Natural killer cell (primary cell): ENCODE measurements around the gene SLC30A9. TPM values are rescaled to one million over a fixed set of nuclear protein-coding genes. Genes with fewer than 3 reads are reported as not detected.

Experiments
- ATAC-seq, 3 donors: fragments of 150-1000 bp in 2 of 3; fragments of 200-7000 bp in 1 of 3; cut with Tn5 transposase; 1 replicate in 1 of 3; 2 replicates in 2 of 3; pipeline ENCODE4 v1.10.0; 2021; ENCODE audit warnings: mild to moderate bottlenecking in 2 of 3, moderate library complexity in 2 of 3
- DNase-seq, 2 donors: peaks; one replicate each; pipeline versions ENCODE4 v3.0.0 to v3.0.0-alpha.2; 2013 to 2021; ENCODE audit warnings: mixed read lengths in 1 of 2
- H3K27ac ChIP-seq: one replicate; pipeline ENCODE4 v1.5.1; 2013; ENCODE audit warnings: mild to moderate bottlenecking, low read length
- H3K27me3 ChIP-seq: one replicate; pipeline ENCODE4 v1.6.1; 2013; ENCODE audit warnings: low read length; ENCODE audit not compliant: control insufficient read depth, insufficient read depth
- H3K36me3 ChIP-seq: one replicate; pipeline ENCODE4 v1.6.1; 2013; ENCODE audit warnings: low read length; ENCODE audit not compliant: control insufficient read depth, insufficient read depth
- H3K4me1 ChIP-seq: one replicate; pipeline ENCODE4 v1.6.1; 2013; ENCODE audit warnings: low read length; ENCODE audit not compliant: control insufficient read depth, insufficient read depth
- H3K4me3 ChIP-seq: one replicate; pipeline ENCODE4 v1.5.1; 2013; ENCODE audit warnings: low read length
- H3K9me3 ChIP-seq: one replicate; pipeline ENCODE4 v1.6.1; 2013; ENCODE audit warnings: low read length; ENCODE audit not compliant: control insufficient read depth, insufficient read depth
- H3K27ac Mint-ChIP-seq, 2 donors: one replicate each; pipeline ENCODE4 v1.8.0; 2022; ENCODE audit warnings: mild to moderate bottlenecking in 2 of 2, mixed read lengths in 2 of 2, moderate library complexity in 1 of 2
- H3K27me3 Mint-ChIP-seq, 2 donors: one replicate each; pipeline ENCODE4 v1.8.0; 2022; ENCODE audit warnings: low read depth in 2 of 2, mixed read lengths in 2 of 2
- H3K36me3 Mint-ChIP-seq: one replicate; pipeline ENCODE4 v1.8.0; 2022; ENCODE audit warnings: mixed read lengths
- H3K4me1 Mint-ChIP-seq, 2 donors: one replicate each; pipeline ENCODE4 v1.8.0; 2022; ENCODE audit warnings: mixed read lengths in 2 of 2
- H3K4me3 Mint-ChIP-seq: one replicate; pipeline ENCODE4 v1.8.0; 2022; ENCODE audit warnings: mild to moderate bottlenecking, moderate library complexity, mixed read lengths
- H3K9me3 Mint-ChIP-seq, 2 donors: one replicate each; pipeline ENCODE4 v1.8.0; 2022; ENCODE audit warnings: mixed read lengths in 2 of 2
- CTCF ChIP-seq: fragments of 200-600 bp; IDR thresholded peaks from one replicate; pipeline ENCODE4 v1.8.0; 2022; ENCODE audit warnings: antibody characterized with exemption
- WGBS: methylation state at CpG from one replicate; pipeline ENCODE4 v1.1.7; 2013; ENCODE audit warnings: missing lambda C conversion rate; ENCODE audit not compliant: insufficient coverage; 5-methylcytosine and 5-hydroxymethylcytosine counted together
- intact Hi-C: fragments of 100-400 bp; cut with micrococcal nuclease; formaldehyde crosslinking; loops from one replicate; pipeline ENCODE4 v1.14.2; 2022
- total RNA-seq, 4 donors: library from RNA; stranded (reverse); fragments of 120-200 nt in 1 of 4; gene quantifications; one replicate each; pipeline versions ENCODE4 v1.2.3 to v1.2.4, GENCODE V29; 2013 to 2022

The SLC30A9 gene
- total RNA-seq, 3 donors from 2014 or later (not counting 1 experiment from before 2014, with no cell fraction given), result 22.2 to 23.1 (median 22.8) TPM

DNA sequence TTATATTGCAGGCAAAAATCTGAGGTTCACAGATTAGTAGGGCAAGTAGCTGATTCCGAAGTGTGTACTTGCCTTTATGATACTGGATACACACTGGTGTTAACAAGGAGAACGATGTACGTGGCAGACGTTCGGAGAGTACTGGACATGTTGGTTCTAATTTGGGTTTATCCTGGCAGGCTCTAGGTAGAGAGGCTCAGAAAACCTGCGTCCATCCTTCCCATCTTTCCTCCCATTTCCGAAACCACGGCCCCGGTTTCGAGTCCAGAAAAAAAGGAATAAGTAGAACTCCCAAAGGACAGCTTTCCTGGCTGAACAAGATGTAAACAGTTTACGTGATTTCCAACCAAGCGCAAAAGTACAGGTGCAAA, 351 bp upstream of the SLC30A9 start:
- H3K4me3 ChIP-seq, result peak overlapping the region; percentile 88
- 3% methylated on average over 12 of the region's 12 CpGs for WGBS

GRCh38 chr4:41991916-41992767, 1.8 kb downstream of the SLC30A9 start:
- Mint-ChIP-seq H3K27ac (no peak overlapping the region), H3K27me3 (no peaks in the 10 kb centered on the region), H3K4me3 (peak overlapping the region; percentile 98), H3K36me3 (no peaks in the 10 kb centered on the region), H3K4me1 (peaks cover 25% of the 10 kb centered on the region in 2 donors), H3K9me3 (no peaks in the 10 kb centered on the region)
- TF ChIP-seq CTCF, result no peak
- Histone ChIP-seq H3K4me1 (peaks cover 16% of the 10 kb centered on the region), H3K36me3 (no peaks in the 10 kb centered on the region), H3K9me3 (no peaks in the 10 kb centered on the region), H3K27ac (no peak overlapping the region), H3K27me3 (no peaks in the 10 kb centered on the region), H3K4me3 (no peak overlapping the region)
- DNase-seq (no peak), ATAC-seq (no peak)
- intact Hi-C loops, result loop anchor here (2.0 kb wide), 1 partner anchor 53 kb away; no protein-coding TSS in a partner anchor
- WGBS, result over 99% methylated on average over 9 of the region's 10 CpGs

More for the DNA sequence above, 351 bp upstream of the SLC30A9 start:
- Mint-ChIP-seq H3K4me1 (peaks cover 18 to 19% of the 10 kb centered on the region in 2 donors), H3K9me3 (no peaks in the 10 kb centered on the region), H3K4me3 (peak overlapping the region; percentile 98), H3K27ac (peak overlapping the region; percentile 97 to 98), H3K27me3 (peaks cover 0 to 5% of the 10 kb centered on the region in 2 donors), H3K36me3 (no peaks in the 10 kb centered on the region)
- H3K27ac ChIP-seq, result peak overlapping the region; percentile 86
- no peaks in the 10 kb centered on the region for H3K27me3 ChIP-seq
- ATAC-seq (peak in 2 of 3 donors; percentile 7 to 20), DNase-seq (no peak)
- H3K4me1 ChIP-seq, result peaks cover 16% of the 10 kb centered on the region
- intact Hi-C loops, result loop anchor here (2.0 kb wide), 1 partner anchor 51 kb away; no protein-coding TSS in a partner anchor
- no peak for TF ChIP-seq CTCF
- H3K36me3 ChIP-seq, result no peaks in the 10 kb centered on the region
- H3K9me3 ChIP-seq, result no peaks in the 10 kb centered on the region

GRCh38 chr4:41992967-41993857, 2.9 kb downstream of the SLC30A9 start:
- Histone ChIP-seq H3K27me3 (no peaks in the 10 kb centered on the region), H3K9me3 (no peaks in the 10 kb centered on the region), H3K4me1 (peaks cover 16% of the 10 kb centered on the region), H3K27ac (no peak overlapping the region), H3K36me3 (no peaks in the 10 kb centered on the region), H3K4me3 (no peak overlapping the region)
- H3K4me3 Mint-ChIP-seq, result no peak overlapping the region
- H3K4me1 Mint-ChIP-seq, result peaks cover 31% of the 10 kb centered on the region in 2 donors
- H3K27ac Mint-ChIP-seq, result no peak overlapping the region
- no CpG with 5 or more reads among the region's 4 CpGs for WGBS
- intact Hi-C loops, result no loop called here
- DNase-seq, result no peak
- H3K36me3 Mint-ChIP-seq, result no peaks in the 10 kb centered on the region
- no peak for TF ChIP-seq CTCF
- no peak for ATAC-seq
- no peaks in the 10 kb centered on the region for H3K27me3 Mint-ChIP-seq
- H3K9me3 Mint-ChIP-seq, result no peaks in the 10 kb centered on the region
